BLaER1 treated with 17β-estradiol and CSF1 and Interleukin-3, amounts not matched to agents 10 nM and 100 nM (cell line): ENCODE measurements around the gene PSMD12.
A peak's percentile ranks its signal among the peaks of the same experiment; 100 is the strongest.
"Not testable (repeated sequence)": the region's sequence is repeated elsewhere in the genome, so short reads cannot be mapped to it uniquely, and the experiment has no call there.

Experiments
- H3K27ac ChIP-seq, 11 experiments: shearing (Covaris generic); formaldehyde crosslinking; 2 replicates each; pipeline ENCODE4 v1.8.1; 2022
- H3K27me3 ChIP-seq, 11 experiments: shearing (Covaris generic); formaldehyde crosslinking; 2 replicates each; pipeline ENCODE4 v1.8.1; 2022
- H3K36me3 ChIP-seq, 11 experiments: shearing (Covaris generic); formaldehyde crosslinking; 2 replicates each; pipeline ENCODE4 v1.8.1; 2022
- H3K4me1 ChIP-seq, 10 experiments: shearing (Covaris generic); formaldehyde crosslinking; 2 replicates each; pipeline ENCODE4 v1.8.1; 2022
- H3K4me2 ChIP-seq, 11 experiments: shearing (Covaris generic); formaldehyde crosslinking; 2 replicates each; pipeline ENCODE4 v1.8.1; 2022
- H3K4me3 ChIP-seq, 10 experiments: shearing (Covaris generic); formaldehyde crosslinking; 2 replicates each; pipeline ENCODE4 v1.8.1; 2022
- H3K9ac ChIP-seq, 11 experiments: shearing (Covaris generic); formaldehyde crosslinking; 2 replicates each; pipeline ENCODE4 v1.8.1; 2022
- H3K9me3 ChIP-seq, 11 experiments: shearing (Covaris generic); formaldehyde crosslinking; replicated peaks in 1 of 11; 2 replicates each; pipeline ENCODE4 v1.8.1; 2022
- H4K20me1 ChIP-seq, 11 experiments: shearing (Covaris generic); formaldehyde crosslinking; 2 replicates each; pipeline ENCODE4 v1.8.1; 2022
- Cebpa-rat ChIP-seq, 11 experiments: shearing (Covaris generic); IDR thresholded peaks; 2 replicates each; pipeline ENCODE4 v1.8.1; 2022

Gene PSMD12

DNA sequence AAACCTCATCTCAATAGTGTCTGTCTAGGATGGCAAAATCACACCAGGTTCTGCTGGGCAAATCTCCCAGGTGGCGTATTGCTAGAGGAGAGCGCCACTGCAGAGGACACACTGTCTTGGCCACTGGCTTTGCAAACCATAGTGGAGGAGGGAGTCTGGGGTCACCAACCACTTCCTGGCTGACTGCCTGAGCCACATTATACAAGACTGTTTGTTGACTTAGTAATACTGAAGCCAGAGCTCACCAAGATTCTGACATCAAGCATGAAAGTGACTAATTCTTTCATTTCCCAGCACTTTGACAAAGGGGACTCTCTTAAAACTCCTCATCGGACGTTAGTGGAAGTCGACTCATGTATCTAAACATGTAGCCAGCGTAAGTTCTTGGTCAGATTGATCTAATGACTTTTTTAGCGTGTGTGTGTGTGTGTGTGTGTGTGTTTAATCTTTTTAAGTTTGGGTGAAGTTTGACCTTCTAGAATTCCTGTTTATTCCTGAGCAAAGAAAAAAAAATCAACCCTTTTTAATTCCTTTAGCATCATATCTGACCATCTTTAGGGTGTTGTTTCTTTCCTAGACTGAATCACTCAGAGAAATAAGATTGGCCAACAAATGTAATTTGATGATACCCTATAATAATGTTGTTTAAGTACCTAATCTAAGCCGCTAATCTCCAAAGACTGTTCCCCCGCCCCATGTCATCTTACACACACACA lies 24.4 kb upstream of the PSMD12 start:
- Histone ChIP-seq H3K4me3 (no peak overlapping the region), H4K20me1 (peaks cover 0 to 8% (median 0%) of the 10 kb centered on the region in 11 experiments; a peak in 1 of 22 replicates), H3K27me3 (no peaks in the 10 kb centered on the region), H3K4me1 (peaks cover 36 to 58% (median 46%) of the 10 kb centered on the region in 10 experiments), H3K9me3 (peaks cover 0 to 21% (median 0%) of the 10 kb centered on the region in 11 experiments; a peak in 7 of 22 replicates), H3K9ac (peak overlapping the region in 1 of 11 experiments; percentile 2; a peak in 1 of 22 replicates), H3K4me2 (peak overlapping the region; percentile 29 to 84 (median 56); a peak in 20 of 22 replicates), H3K36me3 (peaks cover 0 to 46% (median 22%) of the 10 kb centered on the region in 11 experiments; a peak in 17 of 22 replicates), H3K27ac (peak overlapping the region in 9 of 11 experiments; percentile 0 to 54 (median 28); a peak in 11 of 22 replicates)
- TF ChIP-seq Cebpa-rat (IDR thresholded peaks at IDR 0.05), result no peak

GRCh38 chr17:67390006-67390645 lies 23.7 kb upstream of the PSMD12 start:
- no peak overlapping the region for H3K4me3 ChIP-seq
- peaks cover 36 to 62% (median 46%) of the 10 kb centered on the region in 10 experiments for H3K4me1 ChIP-seq
- no peaks in the 10 kb centered on the region for H3K27me3 ChIP-seq
- H3K27ac ChIP-seq, result peak overlapping the region in 7 of 11 experiments; percentile 13 to 54 (median 28); a peak in 11 of 22 replicates
- H3K9me3 ChIP-seq, result peaks cover 0 to 19% (median 6%) of the 10 kb centered on the region in 11 experiments; a peak in 15 of 22 replicates
- H3K36me3 ChIP-seq, result peaks cover 0 to 45% (median 19%) of the 10 kb centered on the region in 11 experiments; a peak in 18 of 22 replicates
- peak overlapping the region; percentile 29 to 84 (median 56); a peak in 20 of 22 replicates for H3K4me2 ChIP-seq
- no peak for TF ChIP-seq Cebpa-rat (IDR thresholded peaks at IDR 0.05)
- peaks cover 0 to 8% (median 0%) of the 10 kb centered on the region in 11 experiments; a peak in 1 of 22 replicates for H4K20me1 ChIP-seq
- no peak overlapping the region for H3K9ac ChIP-seq

DNA sequence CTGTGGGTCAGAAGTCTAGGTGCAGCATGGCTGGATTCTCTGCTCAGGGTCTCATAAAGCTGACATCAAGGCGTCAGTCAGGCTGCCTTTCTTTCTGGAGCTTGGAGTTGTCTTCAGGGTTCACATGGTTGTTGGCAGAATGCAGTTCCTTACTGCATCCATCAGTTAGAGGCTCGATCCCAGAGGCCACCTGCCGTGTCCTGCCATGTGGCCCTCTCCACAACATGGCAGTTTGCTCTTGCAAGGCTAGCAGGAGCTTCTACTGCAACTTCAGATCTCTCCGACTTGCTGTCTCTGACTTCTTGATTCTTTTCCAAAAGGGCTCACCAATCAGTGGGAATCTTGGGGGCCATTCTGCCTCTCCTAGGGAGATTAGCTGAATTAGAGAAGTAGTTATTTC lies 22.6 kb upstream of the PSMD12 start:
- no peak for TF ChIP-seq Cebpa-rat (IDR thresholded peaks at IDR 0.05)
- Histone ChIP-seq H3K4me1 (peaks cover 41 to 72% (median 53%) of the 10 kb centered on the region in 10 experiments), H4K20me1 (peaks cover 0 to 8% (median 0%) of the 10 kb centered on the region in 11 experiments; a peak in 1 of 22 replicates), H3K27me3 (no peaks in the 10 kb centered on the region), H3K4me2 (peak overlapping the region in 7 of 11 experiments; percentile 8 to 84 (median 57); a peak in 10 of 22 replicates), H3K9ac (no peak overlapping the region), H3K36me3 (peaks cover 0 to 41% (median 10%) of the 10 kb centered on the region in 11 experiments; a peak in 16 of 22 replicates), H3K4me3 (no peak overlapping the region), H3K9me3 (peaks cover 0 to 15% (median 9%) of the 10 kb centered on the region in 11 experiments; a peak in 15 of 22 replicates), H3K27ac (0 out of 22 replicates have a peak overlapping the region, but pooled peaks of 2 of the 11 experiments have one; percentile 11 to 42)

GRCh38 chr17:67388536-67388935 lies 22.2 kb upstream of the PSMD12 start:
- H4K20me1 ChIP-seq, H3K27me3 ChIP-seq, H3K9ac ChIP-seq, H3K4me3 ChIP-seq: not testable (repeated sequence)
- peaks cover 0 to 13% (median 9%) of the 10 kb centered on the region in 11 experiments; a peak in 15 of 22 replicates for H3K9me3 ChIP-seq
- peak overlapping the region in 10 of 11 experiments; percentile 30 to 84 (median 60); a peak in 18 of 22 replicates for H3K4me2 ChIP-seq
- peaks cover 0 to 37% (median 10%) of the 10 kb centered on the region in 11 experiments; a peak in 10 of 22 replicates for H3K36me3 ChIP-seq
- peak overlapping the region in 2 of 11 experiments; percentile 10 to 42; a peak in 1 of 22 replicates for H3K27ac ChIP-seq
- peaks cover 45 to 77% (median 58%) of the 10 kb centered on the region in 10 experiments for H3K4me1 ChIP-seq

DNA sequence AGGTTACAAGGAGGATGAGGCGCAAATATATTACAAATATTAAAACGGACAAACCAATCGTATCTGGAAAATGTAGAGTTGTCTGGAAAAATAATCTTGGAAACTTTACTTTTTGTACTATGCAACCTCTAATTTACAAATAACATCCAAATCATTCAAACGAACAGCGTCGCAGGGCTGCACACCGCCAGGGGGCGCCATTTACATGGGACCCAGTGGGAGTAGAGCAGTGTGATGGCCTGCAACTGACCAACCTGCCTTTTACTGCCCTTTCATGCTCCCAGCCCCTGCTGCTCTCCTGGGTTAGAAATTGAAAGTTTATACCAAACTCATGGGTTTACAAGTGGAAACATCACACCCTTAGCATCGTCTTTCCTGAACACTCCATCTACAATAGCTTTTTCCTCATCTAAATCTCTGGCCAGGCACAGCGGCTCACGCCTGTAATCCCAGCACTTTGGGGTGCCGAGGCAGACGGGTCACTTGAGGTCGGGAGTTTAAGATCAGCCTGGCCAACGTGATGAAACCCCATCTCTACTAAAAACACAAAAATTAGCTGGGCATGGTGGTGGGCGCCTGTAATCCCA lies 20.7 kb upstream of the PSMD12 start:
- TF ChIP-seq Cebpa-rat (IDR thresholded peaks at IDR 0.05), result no peak
- Histone ChIP-seq H3K36me3 (peaks cover 0 to 26% (median 3%) of the 10 kb centered on the region in 11 experiments; a peak in 8 of 22 replicates), H3K9me3 (peaks cover 0 to 13% (median 9%) of the 10 kb centered on the region in 11 experiments; a peak in 15 of 22 replicates), H3K27ac (no peak overlapping the region), H3K9ac (no peak overlapping the region), H4K20me1 (peaks cover 0 to 8% (median 0%) of the 10 kb centered on the region in 11 experiments; a peak in 1 of 22 replicates), H3K4me3 (no peak overlapping the region), H3K4me2 (peak overlapping the region in 9 of 11 experiments; percentile 47 to 84 (median 62); a peak in 12 of 22 replicates), H3K4me1 (peaks cover 50 to 91% (median 67%) of the 10 kb centered on the region in 10 experiments), H3K27me3 (no peaks in the 10 kb centered on the region)

DNA sequence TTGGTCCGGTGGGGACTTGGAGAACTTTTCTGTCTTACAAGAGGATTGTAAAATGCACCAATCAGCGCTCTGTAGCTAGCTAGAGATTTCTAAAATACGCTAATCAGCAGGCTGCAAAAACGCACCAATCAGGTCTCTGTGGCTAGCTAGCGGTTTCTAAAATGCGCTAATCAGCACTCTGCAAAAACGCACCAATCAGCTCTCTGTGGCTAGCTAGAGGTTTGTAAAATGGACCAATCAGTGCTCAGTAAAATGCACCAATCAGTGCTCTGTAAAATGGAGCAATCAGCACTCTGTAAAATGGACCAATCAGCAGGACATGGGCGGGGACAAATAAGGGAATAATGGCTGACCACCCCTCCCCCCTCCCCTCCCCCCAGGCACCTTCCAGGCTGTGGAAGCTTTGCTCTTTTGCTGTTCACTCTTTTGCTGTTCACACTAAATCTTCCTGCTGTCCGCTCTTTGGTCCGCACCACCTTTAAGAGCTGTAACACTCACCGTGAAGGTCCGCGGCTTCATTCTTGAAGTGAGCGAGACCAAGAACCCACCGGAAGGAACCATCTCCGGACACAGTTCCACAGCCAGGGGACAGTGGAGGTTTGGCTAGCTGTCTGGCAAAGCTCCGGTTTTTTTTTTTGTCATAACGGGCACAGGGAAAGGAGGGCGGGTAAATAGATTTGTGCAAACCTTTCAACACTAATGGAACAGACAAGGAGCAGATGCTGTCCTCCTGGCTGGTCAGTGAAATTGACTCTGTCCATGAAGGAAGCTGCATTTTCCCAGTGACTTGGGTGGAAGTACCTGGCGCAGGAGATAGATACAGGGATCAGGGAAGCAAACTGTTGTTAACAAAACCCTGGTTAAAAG lies 19.0 kb upstream of the PSMD12 start:
- Histone ChIP-seq H3K27ac (no peak overlapping the region), H3K4me2 (0 out of 22 replicates have a peak overlapping the region, but pooled peaks of 1 of the 11 experiments have one; percentile 83), H3K4me3 (no peak overlapping the region), H4K20me1 (peaks cover 0 to 6% (median 0%) of the 10 kb centered on the region in 11 experiments; a peak in 1 of 22 replicates), H3K27me3 (no peaks in the 10 kb centered on the region), H3K36me3 (peaks cover 0 to 22% (median 0%) of the 10 kb centered on the region in 11 experiments; a peak in 7 of 22 replicates), H3K4me1 (peaks cover 38 to 86% (median 57%) of the 10 kb centered on the region in 10 experiments), H3K9me3 (peaks cover 0 to 13% (median 9%) of the 10 kb centered on the region in 11 experiments; a peak in 15 of 22 replicates), H3K9ac (no peak overlapping the region)
- TF ChIP-seq Cebpa-rat (IDR thresholded peaks at IDR 0.05), result no peak

DNA sequence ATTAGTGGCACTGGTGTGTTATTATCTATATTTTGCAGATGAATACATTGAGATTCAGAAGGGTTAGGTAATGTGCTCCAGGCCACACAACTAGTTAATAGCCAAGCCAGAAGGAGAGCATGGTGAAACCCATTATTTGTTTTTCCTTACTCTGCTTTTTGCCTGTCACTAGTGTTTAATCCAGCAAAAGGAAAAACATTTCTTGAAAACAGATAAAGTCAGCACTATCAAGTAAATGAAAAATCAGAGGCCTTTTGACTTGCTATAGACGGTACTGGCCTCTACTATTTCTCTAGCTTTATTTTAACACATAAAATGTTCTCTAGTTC lies 15.5 kb upstream of the PSMD12 start:
- Histone ChIP-seq H3K9ac (no peak overlapping the region), H3K36me3 (peaks cover 0 to 25% (median 0%) of the 10 kb centered on the region in 11 experiments; a peak in 8 of 22 replicates), H3K9me3 (peaks cover 0 to 24% (median 12%) of the 10 kb centered on the region in 11 experiments; a peak in 18 of 22 replicates), H3K27me3 (no peaks in the 10 kb centered on the region), H3K4me1 (peaks cover 16 to 63% (median 32%) of the 10 kb centered on the region in 10 experiments), H3K4me3 (no peak overlapping the region), H3K27ac (no peak overlapping the region), H4K20me1 (peaks cover 0 to 13% (median 0%) of the 10 kb centered on the region in 11 experiments; a peak in 2 of 22 replicates), H3K4me2 (peak overlapping the region in 2 of 11 experiments; percentile 14 to 83; a peak in 1 of 22 replicates)
- no peak for TF ChIP-seq Cebpa-rat (IDR thresholded peaks at IDR 0.05)
